Measurements from ENCODE around the gene FBXW7.

Gene FBXW7

DNA sequence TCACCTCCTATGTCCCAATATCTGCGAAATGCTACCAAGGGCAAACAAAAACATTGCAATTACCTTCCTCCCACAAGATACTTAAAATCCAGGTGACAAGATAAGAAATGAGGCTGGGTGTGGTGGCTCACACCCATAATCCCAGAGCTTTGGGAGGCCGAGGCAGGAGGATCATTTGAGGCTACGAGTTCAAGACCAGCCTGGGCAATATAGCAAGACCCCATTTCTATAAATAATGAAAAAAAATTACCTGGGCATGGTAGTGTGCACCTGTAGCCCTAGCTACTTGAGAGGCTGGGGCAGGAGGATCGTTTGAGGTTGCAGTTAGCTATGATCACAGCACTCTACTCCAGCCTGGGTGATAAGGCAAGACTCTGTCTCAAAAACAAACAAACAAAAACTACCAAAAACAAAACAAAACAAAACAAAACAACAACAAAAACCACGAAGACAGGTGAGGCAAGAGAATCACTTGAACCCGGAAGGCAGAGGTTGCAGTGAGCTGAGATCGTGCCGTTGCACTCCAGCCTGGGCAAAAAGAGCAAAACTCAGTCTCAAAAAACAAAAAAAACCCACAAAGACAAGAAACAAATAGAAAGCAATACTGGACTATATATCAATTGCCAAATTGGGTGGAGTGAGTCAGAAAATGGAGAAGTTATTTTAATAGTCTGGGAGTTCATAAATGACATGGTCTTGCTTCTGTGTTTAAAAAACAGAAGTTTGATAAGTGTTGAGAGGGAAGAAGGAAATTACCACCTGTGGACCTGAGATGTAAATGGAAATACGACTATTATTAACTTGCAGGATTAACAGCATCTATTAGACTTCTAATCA lies 176.5 kb downstream of the FBXW7 start:
- H3K27ac ChIP-seq = no peak overlapping the region
- H3K4me3 ChIP-seq = no peak overlapping the region
- no peaks in the 10 kb centered on the region for H3K9me3 ChIP-seq
- TF ChIP-seq, protein P1, sequence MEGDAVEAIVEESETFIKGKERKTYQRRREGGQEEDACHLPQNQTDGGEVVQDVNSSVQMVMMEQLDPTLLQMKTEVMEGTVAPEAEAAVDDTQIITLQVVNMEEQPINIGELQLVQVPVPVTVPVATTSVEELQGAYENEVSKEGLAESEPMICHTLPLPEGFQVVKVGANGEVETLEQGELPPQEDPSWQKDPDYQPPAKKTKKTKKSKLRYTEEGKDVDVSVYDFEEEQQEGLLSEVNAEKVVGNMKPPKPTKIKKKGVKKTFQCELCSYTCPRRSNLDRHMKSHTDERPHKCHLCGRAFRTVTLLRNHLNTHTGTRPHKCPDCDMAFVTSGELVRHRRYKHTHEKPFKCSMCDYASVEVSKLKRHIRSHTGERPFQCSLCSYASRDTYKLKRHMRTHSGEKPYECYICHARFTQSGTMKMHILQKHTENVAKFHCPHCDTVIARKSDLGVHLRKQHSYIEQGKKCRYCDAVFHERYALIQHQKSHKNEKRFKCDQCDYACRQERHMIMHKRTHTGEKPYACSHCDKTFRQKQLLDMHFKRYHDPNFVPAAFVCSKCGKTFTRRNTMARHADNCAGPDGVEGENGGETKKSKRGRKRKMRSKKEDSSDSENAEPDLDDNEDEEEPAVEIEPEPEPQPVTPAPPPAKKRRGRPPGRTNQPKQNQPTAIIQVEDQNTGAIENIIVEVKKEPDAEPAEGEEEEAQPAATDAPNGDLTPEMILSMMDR (IDR thresholded peaks at IDR 0.05) = no peak
- no peaks in the 10 kb centered on the region for H3K36me3 ChIP-seq
- no peaks in the 10 kb centered on the region for H3K27me3 ChIP-seq
- peaks cover 0 to 31% (median 0%) of the 10 kb centered on the region in 4 donors for H3K4me1 ChIP-seq
- intact Hi-C loops (cut with DNase I; ENCODE audit: low total_unique reads) = no loop called here
- no peak for DNase-seq

DNA sequence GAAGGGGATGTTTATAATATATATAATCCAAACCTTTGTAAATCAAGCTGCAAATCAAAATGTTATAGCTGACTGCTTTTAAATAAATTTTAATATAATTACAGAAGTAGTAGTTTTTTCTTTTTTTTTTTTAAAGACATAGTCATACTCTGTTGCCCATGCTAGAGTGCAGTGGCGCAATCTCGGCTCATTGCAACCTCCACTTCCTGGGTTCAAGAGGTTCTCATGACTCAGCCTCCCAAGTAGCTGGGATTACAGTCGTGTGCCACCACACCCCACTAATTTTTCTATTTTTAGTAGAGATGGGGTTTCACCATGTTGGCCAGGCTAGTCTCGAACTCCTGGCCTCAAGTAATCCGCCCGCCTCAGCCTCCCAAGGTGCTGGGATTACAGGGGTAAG lies 178.7 kb downstream of the FBXW7 start:
- TF ChIP-seq, protein P1 (IDR thresholded peaks at IDR 0.05) = no peak
- H3K4me1 ChIP-seq = peaks cover 0 to 21% (median 0%) of the 10 kb centered on the region in 4 donors
- no peak overlapping the region for H3K4me3 ChIP-seq
- no peaks in the 10 kb centered on the region for H3K36me3 ChIP-seq
- DNase-seq = peak in 1 of 2 donors; percentile 32
- no peaks in the 10 kb centered on the region for H3K27me3 ChIP-seq
- intact Hi-C loops (cut with DNase I; ENCODE audit: low total_unique reads) = no loop called here
- no peak overlapping the region for H3K27ac ChIP-seq
- H3K9me3 ChIP-seq = no peaks in the 10 kb centered on the region

DNA sequence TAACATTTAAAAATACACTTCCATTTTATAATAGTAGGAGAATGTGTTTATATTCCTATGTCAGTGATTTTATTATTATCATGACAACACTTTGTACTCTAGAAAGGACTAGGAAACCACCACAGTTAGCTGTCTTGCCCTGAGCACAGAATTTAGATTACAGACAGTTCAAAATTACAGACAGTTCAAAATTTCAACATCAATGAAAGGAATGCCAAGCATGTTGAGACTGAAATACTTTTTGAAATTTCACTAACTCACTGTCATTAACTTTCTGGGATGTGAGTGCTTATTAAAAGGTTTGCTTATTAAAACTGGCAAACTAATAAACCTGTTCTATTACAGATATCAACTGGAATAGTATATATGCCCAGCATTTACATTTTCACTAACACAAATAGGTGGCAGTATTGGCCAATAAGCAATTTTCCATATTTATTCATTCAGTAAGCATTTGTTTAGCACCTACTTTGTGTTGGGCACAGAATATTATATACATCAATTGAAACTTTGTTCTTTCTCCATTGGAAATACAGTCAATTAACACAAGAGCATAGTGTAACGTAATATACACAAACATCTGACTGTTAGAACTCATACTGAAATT lies 179.4 kb downstream of the FBXW7 start:
- DNase-seq = no peak
- Histone ChIP-seq H3K9me3 (no peaks in the 10 kb centered on the region), H3K4me1 (peaks cover 0 to 28% (median 0%) of the 10 kb centered on the region in 4 donors), H3K4me3 (no peak overlapping the region), H3K27ac (no peak overlapping the region), H3K36me3 (no peaks in the 10 kb centered on the region), H3K27me3 (no peaks in the 10 kb centered on the region)
- intact Hi-C loops (cut with DNase I; ENCODE audit: low total_unique reads) = no loop called here
- TF ChIP-seq, protein P1 (IDR thresholded peaks at IDR 0.05) = no peak

DNA sequence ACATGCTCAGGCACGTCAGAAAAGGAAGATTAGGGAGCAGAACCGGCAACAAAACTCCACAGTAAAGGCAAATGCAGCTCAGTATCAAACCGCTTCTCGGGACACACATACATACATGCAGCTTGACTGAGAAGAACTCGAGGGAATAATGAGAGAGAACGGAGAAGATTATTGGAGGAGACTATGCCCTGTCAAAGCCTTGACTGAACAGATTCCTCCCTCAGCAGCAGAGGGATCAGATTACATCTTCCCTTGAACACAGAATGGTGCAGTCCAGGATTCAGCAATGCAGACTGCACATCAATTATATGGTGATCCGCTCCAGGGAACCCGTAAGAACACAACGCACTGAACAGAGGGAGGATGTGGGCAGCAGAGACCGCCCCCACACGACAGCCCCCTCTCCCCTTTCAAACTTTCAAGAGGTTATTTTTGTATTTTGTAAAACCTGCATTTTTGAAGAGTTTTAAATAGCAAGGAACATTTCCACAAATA lies 183.2 kb downstream of the FBXW7 start:
- TF ChIP-seq, protein P1 (IDR thresholded peaks at IDR 0.05) = no peak
- peak; percentile 63 to 72 for DNase-seq
- Histone ChIP-seq H3K9me3 (no peaks in the 10 kb centered on the region), H3K36me3 (no peaks in the 10 kb centered on the region), H3K27me3 (no peaks in the 10 kb centered on the region), H3K4me3 (peak overlapping the region; percentile 51 to 52), H3K27ac (peak overlapping the region; percentile 62 to 67), H3K4me1 (peaks cover 0 to 38% (median 0%) of the 10 kb centered on the region in 4 donors)
- intact Hi-C loops (cut with DNase I; ENCODE audit: low total_unique reads) = no loop called here

DNA sequence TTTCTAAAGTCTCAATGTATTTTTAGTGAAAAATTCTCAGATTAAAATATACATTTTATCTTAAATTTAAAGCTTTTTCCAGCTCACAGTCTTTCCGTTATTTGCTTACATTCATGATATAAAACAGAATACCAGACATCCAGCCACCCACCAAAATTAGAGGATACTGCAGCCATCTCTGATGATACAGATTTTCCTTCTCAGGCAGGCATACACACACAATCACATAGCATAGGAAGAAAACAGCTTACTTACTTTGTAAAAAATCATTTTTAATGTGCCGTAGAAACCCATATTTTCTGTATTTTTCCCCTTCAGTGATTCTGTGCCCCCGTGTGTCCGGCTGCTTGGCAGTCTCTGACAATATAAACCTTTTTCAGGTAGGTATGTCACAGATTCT lies 183.7 kb downstream of the FBXW7 start:
- DNase-seq = no peak
- H3K4me3 ChIP-seq = peak overlapping the region; percentile 51 to 52
- peaks cover 0 to 36% (median 0%) of the 10 kb centered on the region in 4 donors for H3K4me1 ChIP-seq
- intact Hi-C loops (cut with DNase I; ENCODE audit: low total_unique reads) = no loop called here
- no peaks in the 10 kb centered on the region for H3K36me3 ChIP-seq
- H3K9me3 ChIP-seq = no peaks in the 10 kb centered on the region
- TF ChIP-seq, protein P1 (IDR thresholded peaks at IDR 0.05) = no peak
- no peaks in the 10 kb centered on the region for H3K27me3 ChIP-seq
- H3K27ac ChIP-seq = peak overlapping the region; percentile 62 to 67
